ENCODE results near the gene SLC22A15. TPM values are rescaled to one million over a fixed set of nuclear protein-coding genes. Genes with fewer than 3 reads are reported as not detected.

SLC22A15 gene
- total RNA-seq, 2 donors from 2014 or later, result 1.1 to 1.2 TPM

DNA sequence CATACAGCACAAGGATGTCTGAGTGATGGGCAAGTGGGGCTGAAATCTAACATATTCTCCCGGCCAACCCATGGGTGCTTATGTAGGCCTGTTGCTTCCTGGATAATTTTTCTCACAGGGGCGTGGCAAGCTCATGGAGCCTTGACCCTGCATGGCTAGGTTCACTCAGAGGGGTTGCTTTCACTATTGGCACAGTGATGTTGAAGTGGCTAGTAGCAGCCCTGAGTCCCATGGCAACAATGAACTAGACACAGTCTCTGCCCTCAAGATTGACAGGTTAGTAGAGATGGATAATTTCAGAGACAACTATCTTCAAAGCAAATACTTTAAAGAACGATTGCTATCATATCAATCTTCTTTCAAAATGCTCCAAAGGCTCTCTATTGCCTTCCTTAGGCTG is 128.4 kb downstream of the SLC22A15 start:
- H3K27me3 ChIP-seq, result no peaks in the 10 kb centered on the region
- H3K9me3 ChIP-seq, result no peaks in the 10 kb centered on the region
- DNase-seq, result no peak
- intact Hi-C loops (cut with DNase I), result no loop called here
- H3K9ac ChIP-seq (ENCODE audit: low read depth in 2 of 2, low read length in 2 of 2), result no peak overlapping the region
- TF ChIP-seq, protein P1, sequence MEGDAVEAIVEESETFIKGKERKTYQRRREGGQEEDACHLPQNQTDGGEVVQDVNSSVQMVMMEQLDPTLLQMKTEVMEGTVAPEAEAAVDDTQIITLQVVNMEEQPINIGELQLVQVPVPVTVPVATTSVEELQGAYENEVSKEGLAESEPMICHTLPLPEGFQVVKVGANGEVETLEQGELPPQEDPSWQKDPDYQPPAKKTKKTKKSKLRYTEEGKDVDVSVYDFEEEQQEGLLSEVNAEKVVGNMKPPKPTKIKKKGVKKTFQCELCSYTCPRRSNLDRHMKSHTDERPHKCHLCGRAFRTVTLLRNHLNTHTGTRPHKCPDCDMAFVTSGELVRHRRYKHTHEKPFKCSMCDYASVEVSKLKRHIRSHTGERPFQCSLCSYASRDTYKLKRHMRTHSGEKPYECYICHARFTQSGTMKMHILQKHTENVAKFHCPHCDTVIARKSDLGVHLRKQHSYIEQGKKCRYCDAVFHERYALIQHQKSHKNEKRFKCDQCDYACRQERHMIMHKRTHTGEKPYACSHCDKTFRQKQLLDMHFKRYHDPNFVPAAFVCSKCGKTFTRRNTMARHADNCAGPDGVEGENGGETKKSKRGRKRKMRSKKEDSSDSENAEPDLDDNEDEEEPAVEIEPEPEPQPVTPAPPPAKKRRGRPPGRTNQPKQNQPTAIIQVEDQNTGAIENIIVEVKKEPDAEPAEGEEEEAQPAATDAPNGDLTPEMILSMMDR (IDR thresholded peaks at IDR 0.05), result no peak
- no peaks in the 10 kb centered on the region for H3K36me3 ChIP-seq
- no peak overlapping the region for H3K27ac ChIP-seq
- H3K4me3 ChIP-seq, result no peak overlapping the region
- H3K4me1 ChIP-seq, result no peaks in the 10 kb centered on the region

DNA sequence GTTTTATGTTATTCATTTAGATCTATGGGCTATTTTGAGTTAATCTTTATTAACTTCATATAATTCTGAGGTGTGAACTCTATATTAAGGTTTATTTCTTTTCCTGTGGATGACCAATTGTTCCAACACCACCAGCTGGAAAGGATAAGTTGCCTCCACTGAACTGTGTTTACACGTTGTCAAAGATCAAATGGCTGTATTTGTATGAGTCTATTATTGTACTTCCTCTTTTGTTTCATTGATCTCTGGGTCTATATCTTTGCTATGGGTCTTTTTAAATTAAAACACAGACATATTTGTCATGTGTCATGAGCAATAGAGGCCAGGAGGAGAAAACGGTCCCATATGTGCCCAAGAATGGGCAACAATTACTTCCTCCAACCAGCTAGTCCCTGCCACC is 129.7 kb downstream of the SLC22A15 start:
- H3K4me3 ChIP-seq, result no peak overlapping the region
- H3K9ac ChIP-seq (ENCODE audit: low read depth in 2 of 2, low read length in 2 of 2), result no peak overlapping the region
- no peaks in the 10 kb centered on the region for H3K9me3 ChIP-seq
- TF ChIP-seq, protein P1 (IDR thresholded peaks at IDR 0.05), result no peak
- H3K4me1 ChIP-seq, result no peaks in the 10 kb centered on the region
- no peak for DNase-seq
- no peak overlapping the region for H3K27ac ChIP-seq
- intact Hi-C loops (cut with DNase I), result no loop called here
- H3K36me3 ChIP-seq, result no peaks in the 10 kb centered on the region
- no peaks in the 10 kb centered on the region for H3K27me3 ChIP-seq

DNA sequence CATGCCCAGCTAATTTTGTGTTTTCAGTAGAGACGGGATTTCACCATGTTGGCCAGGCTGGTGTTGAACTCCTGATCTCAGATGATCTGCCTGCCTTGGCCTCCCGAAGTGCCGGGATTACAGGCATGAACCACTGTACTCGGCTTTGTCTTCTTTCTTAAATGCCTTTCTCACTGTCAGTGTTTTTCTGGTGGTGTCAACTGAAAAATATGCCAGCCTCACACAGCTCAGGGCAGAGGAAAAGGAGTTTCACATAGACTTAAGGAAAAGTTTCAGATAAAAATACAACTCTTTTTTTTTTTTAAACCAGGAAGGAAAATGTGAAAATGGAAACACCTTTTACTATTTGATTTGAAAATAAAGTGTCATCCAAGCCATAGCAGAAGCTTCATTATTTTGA is 130.3 kb downstream of the SLC22A15 start:
- intact Hi-C loops (cut with DNase I), result no loop called here
- Histone ChIP-seq H3K9me3 (no peaks in the 10 kb centered on the region), H3K27me3 (no peaks in the 10 kb centered on the region), H3K4me1 (no peaks in the 10 kb centered on the region), H3K36me3 (no peaks in the 10 kb centered on the region), H3K4me3 (no peak overlapping the region), H3K9ac (ENCODE audit: low read depth in 2 of 2, low read length in 2 of 2) (no peak overlapping the region), H3K27ac (no peak overlapping the region)
- TF ChIP-seq, protein P1 (IDR thresholded peaks at IDR 0.05), result no peak
- no peak for DNase-seq

DNA sequence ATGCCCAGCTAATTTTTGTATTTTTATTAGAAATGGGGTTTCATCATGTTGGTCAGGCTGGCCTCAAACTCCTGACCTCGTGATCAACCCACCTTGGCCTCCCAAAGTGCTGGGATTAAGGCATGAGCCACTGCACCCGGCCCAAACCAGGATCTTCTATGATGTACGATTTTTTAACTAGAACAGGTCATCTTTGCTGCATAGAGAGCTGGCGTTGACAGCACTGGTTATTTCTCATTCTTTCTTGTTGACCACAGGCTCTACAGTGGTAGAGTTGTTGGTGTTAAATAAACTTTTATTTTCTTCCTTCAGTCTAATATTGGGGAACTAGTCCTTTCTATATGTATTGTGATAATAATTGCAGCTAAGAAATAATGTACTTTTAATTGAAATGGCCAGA is 131.1 kb downstream of the SLC22A15 start:
- H3K4me1 ChIP-seq, result no peaks in the 10 kb centered on the region
- no peaks in the 10 kb centered on the region for H3K36me3 ChIP-seq
- no peak for DNase-seq
- H3K9me3 ChIP-seq, result no peaks in the 10 kb centered on the region
- no peak overlapping the region for H3K9ac ChIP-seq (ENCODE audit: low read depth in 2 of 2, low read length in 2 of 2)
- intact Hi-C loops (cut with DNase I), result no loop called here
- no peak overlapping the region for H3K27ac ChIP-seq
- TF ChIP-seq, protein P1 (IDR thresholded peaks at IDR 0.05), result no peak
- H3K4me3 ChIP-seq, result no peak overlapping the region
- H3K27me3 ChIP-seq, result no peaks in the 10 kb centered on the region

DNA sequence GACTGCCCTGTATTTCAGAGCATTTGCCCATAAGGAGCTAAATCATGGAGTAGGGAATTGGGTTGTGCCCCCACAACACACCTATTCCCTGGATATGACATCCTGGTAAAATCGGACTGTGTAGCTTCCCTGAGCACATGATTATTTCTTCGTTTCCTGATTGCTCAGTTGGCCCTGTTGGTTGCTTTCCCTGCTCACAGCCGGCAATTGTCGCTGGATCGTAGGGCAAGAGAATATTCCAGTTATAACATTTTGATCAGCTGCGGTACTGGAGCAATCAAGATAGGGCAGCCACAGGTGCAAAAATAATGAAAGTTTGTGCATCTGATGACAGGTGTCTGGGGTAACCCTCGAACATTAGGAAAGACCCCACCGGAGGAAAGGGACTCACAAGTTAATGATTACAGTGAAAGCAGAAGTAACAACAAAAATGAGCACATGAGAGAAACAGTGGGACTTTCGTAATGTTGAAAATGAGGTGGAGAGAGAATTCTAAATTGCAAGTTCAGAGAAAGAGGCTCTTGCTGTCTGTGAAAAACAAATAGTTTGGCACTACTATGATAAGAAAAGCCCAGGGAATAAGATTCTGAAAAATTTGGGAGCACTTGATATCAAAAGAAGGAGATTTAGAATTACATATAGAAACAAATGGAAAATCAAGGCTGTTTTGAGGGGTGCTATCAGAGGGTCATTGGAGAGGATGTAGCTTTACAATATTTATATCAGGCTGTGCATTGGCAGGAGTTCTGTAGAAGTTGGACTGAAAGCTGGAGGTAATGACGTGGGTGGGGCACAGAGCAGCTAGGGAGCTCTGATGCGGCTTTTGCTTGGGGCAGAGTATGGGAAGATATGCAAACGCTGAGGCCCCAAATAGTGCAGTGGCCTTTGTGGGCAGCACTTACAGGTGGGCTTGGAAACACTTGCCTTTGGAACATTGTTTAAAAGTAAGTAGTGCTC is 134.5 kb downstream of the SLC22A15 start, which contains the start of gene MAB21L3:
TSS of gene MAB21L3 (plus strand) at position 833 of the 957 bp plus-strand sequence. CDS start 1,217 bp downstream, outside the sequence.
- TF ChIP-seq, protein P1 (IDR thresholded peaks at IDR 0.05), result no peak
- intact Hi-C loops (cut with DNase I), result no loop called here
- Histone ChIP-seq H3K4me3 (no peak within 1 kb of the TSS), H3K36me3 (no peaks in the 10 kb centered on the region), H3K4me1 (no peaks in the 10 kb centered on the region), H3K27ac (peak within 1 kb of the TSS; percentile 85), H3K9ac (ENCODE audit: low read depth in 2 of 2, low read length in 2 of 2) (peak within 1 kb of the TSS; percentile 36 to 79), H3K9me3 (no peaks in the 10 kb centered on the region), H3K27me3 (no peaks in the 10 kb centered on the region)
- DNase-seq, result peak; percentile 72
